Measurements from ENCODE around the gene PNMA1. TPM values are rescaled to one million over a fixed set of nuclear protein-coding genes. Genes with fewer than 3 reads are reported as not detected.

PNMA1 gene
- total RNA-seq, 1 donor from 2014 or later, result 72.0 TPM

- H3K27ac Mint-ChIP-seq (ENCODE audit: unreplicated experiment), result no peak overlapping the region
Measured at GRCh38 chr14:73684627-73685026, 29.6 kb downstream of the PNMA1 start.

GRCh38 chr14:73680821-73681220, 33.4 kb downstream of the PNMA1 start:
- H3K9me3 Mint-ChIP-seq (ENCODE audit: low read depth), result no peaks in the 10 kb centered on the region
- no peak overlapping the region for H3K4me3 Mint-ChIP-seq (ENCODE audit: unreplicated experiment)
- H3K27me3 Mint-ChIP-seq (ENCODE audit: low read depth), result no peaks in the 10 kb centered on the region
- DNase-seq (ENCODE audit: low spot score), result no peak
- no peak overlapping the region for H3K27ac Mint-ChIP-seq (ENCODE audit: unreplicated experiment)
- peaks cover 7% of the 10 kb centered on the region for H3K36me3 Mint-ChIP-seq (ENCODE audit: low read depth)
- no peaks in the 10 kb centered on the region for H3K4me1 Mint-ChIP-seq (ENCODE audit: low read depth)
- TF ChIP-seq CTCF (IDR thresholded peaks at IDR 0.05), result no peak

More at GRCh38 chr14:73684627-73685026, 29.6 kb downstream of the PNMA1 start:
- Mint-ChIP-seq H3K4me1 (ENCODE audit: low read depth) (peaks cover 12% of the 10 kb centered on the region), H3K4me3 (ENCODE audit: unreplicated experiment) (no peak overlapping the region), H3K27me3 (ENCODE audit: low read depth) (no peaks in the 10 kb centered on the region), H3K36me3 (ENCODE audit: low read depth) (peaks cover 6% of the 10 kb centered on the region), H3K9me3 (ENCODE audit: low read depth) (no peaks in the 10 kb centered on the region)
- no peak for DNase-seq (ENCODE audit: low spot score)
- TF ChIP-seq CTCF (IDR thresholded peaks at IDR 0.05), result no peak

- no peak for DNase-seq (ENCODE audit: low spot score)
- H3K36me3 Mint-ChIP-seq (ENCODE audit: low read depth), result peaks cover 7% of the 10 kb centered on the region
- H3K4me1 Mint-ChIP-seq (ENCODE audit: low read depth), result no peaks in the 10 kb centered on the region
- no peaks in the 10 kb centered on the region for H3K27me3 Mint-ChIP-seq (ENCODE audit: low read depth)
- no peaks in the 10 kb centered on the region for H3K9me3 Mint-ChIP-seq (ENCODE audit: low read depth)
- no peak for TF ChIP-seq CTCF (IDR thresholded peaks at IDR 0.05)
- no peak overlapping the region for H3K27ac Mint-ChIP-seq (ENCODE audit: unreplicated experiment)
- H3K4me3 Mint-ChIP-seq (ENCODE audit: unreplicated experiment), result no peak overlapping the region
Measured at GRCh38 chr14:73678698-73679097, 35.5 kb downstream of the PNMA1 start.

- no peak for TF ChIP-seq CTCF (IDR thresholded peaks at IDR 0.05)
- Mint-ChIP-seq H3K4me1 (ENCODE audit: low read depth) (no peaks in the 10 kb centered on the region), H3K27me3 (ENCODE audit: low read depth) (no peaks in the 10 kb centered on the region), H3K36me3 (ENCODE audit: low read depth) (peaks cover 6% of the 10 kb centered on the region), H3K27ac (ENCODE audit: unreplicated experiment) (no peak overlapping the region), H3K9me3 (ENCODE audit: low read depth) (no peaks in the 10 kb centered on the region), H3K4me3 (ENCODE audit: unreplicated experiment) (no peak overlapping the region)
- DNase-seq (ENCODE audit: low spot score), result no peak
Measured at GRCh38 chr14:73674986-73675385, 39.2 kb downstream of the PNMA1 start.

GRCh38 chr14:73667854-73668253, 46.3 kb downstream of the PNMA1 start:
- Mint-ChIP-seq H3K27ac (ENCODE audit: unreplicated experiment) (peak overlapping the region; percentile 17), H3K4me1 (ENCODE audit: low read depth) (peaks cover 6% of the 10 kb centered on the region), H3K27me3 (ENCODE audit: low read depth) (no peaks in the 10 kb centered on the region), H3K9me3 (ENCODE audit: low read depth) (peaks cover under 1% of the 10 kb centered on the region), H3K4me3 (ENCODE audit: unreplicated experiment) (no peak overlapping the region), H3K36me3 (ENCODE audit: low read depth) (peaks cover 7% of the 10 kb centered on the region)
- TF ChIP-seq CTCF (IDR thresholded peaks at IDR 0.05), result no peak
- no peak for DNase-seq (ENCODE audit: low spot score)

Data from chondrocyte (in vitro differentiated cells).